Measurements from ENCODE around the gene MICAL3.

The MICAL3 gene

GRCh38 chr22:18012531-18012930 is 11.8 kb downstream of the MICAL3 start:
- Histone ChIP-seq H3K27ac (replicated peaks) (no peak overlapping the region), H3K4me3 (replicated peaks; ENCODE audit: insufficient read depth, low read length) (no peak overlapping the region), H3K27me3 (ENCODE audit: insufficient read depth, poor library complexity, severe bottlenecking) (no peaks in the 10 kb centered on the region)
- no peak for TF ChIP-seq SPI1 (IDR thresholded peaks at IDR 0.05; ENCODE audit: borderline replicate concordance, low read depth)
- no peak for TF ChIP-seq CTCF (IDR thresholded peaks at IDR 0.05; ENCODE audit: insufficient read depth, low read length)
- TF ChIP-seq REST (IDR thresholded peaks at IDR 0.05; ENCODE audit: insufficient replicate concordance, low read depth), result no peak
- no peak for TF ChIP-seq GABPA (IDR thresholded peaks at IDR 0.05; ENCODE audit: low read depth)
- TF ChIP-seq POLR2AphosphoS5 (IDR thresholded peaks at IDR 0.05; ENCODE audit: low read depth), result no peak
- no peak for DNase-seq (ENCODE audit: low read depth in 1 of 2, low spot score in 1 of 2)

GRCh38 chr22:18010266-18010665 is 14.1 kb downstream of the MICAL3 start:
- H3K4me3 ChIP-seq (replicated peaks; ENCODE audit: insufficient read depth, low read length), result no peak overlapping the region
- H3K27me3 ChIP-seq (ENCODE audit: insufficient read depth, poor library complexity, severe bottlenecking), result no peaks in the 10 kb centered on the region
- no peak overlapping the region for H3K27ac ChIP-seq (replicated peaks)
- DNase-seq (ENCODE audit: low read depth in 1 of 2, low spot score in 1 of 2), result no peak
- no peak for TF ChIP-seq SPI1 (IDR thresholded peaks at IDR 0.05; ENCODE audit: borderline replicate concordance, low read depth)
- no peak for TF ChIP-seq GABPA (IDR thresholded peaks at IDR 0.05; ENCODE audit: low read depth)
- no peak for TF ChIP-seq POLR2AphosphoS5 (IDR thresholded peaks at IDR 0.05; ENCODE audit: low read depth)
- no peak for TF ChIP-seq CTCF (IDR thresholded peaks at IDR 0.05; ENCODE audit: insufficient read depth, low read length)
- no peak for TF ChIP-seq REST (IDR thresholded peaks at IDR 0.05; ENCODE audit: insufficient replicate concordance, low read depth)

GRCh38 chr22:18008136-18008535 is 16.2 kb downstream of the MICAL3 start:
- DNase-seq (ENCODE audit: low read depth in 1 of 2, low spot score in 1 of 2), result no peak
- no peak for TF ChIP-seq SPI1 (IDR thresholded peaks at IDR 0.05; ENCODE audit: borderline replicate concordance, low read depth)
- TF ChIP-seq GABPA (IDR thresholded peaks at IDR 0.05; ENCODE audit: low read depth), result no peak
- no peak for TF ChIP-seq POLR2AphosphoS5 (IDR thresholded peaks at IDR 0.05; ENCODE audit: low read depth)
- no peak for TF ChIP-seq REST (IDR thresholded peaks at IDR 0.05; ENCODE audit: insufficient replicate concordance, low read depth)
- no peak for TF ChIP-seq CTCF (IDR thresholded peaks at IDR 0.05; ENCODE audit: insufficient read depth, low read length)

More at GRCh38 chr22:18008136-18008535, 16.2 kb downstream of the MICAL3 start:
- no peak overlapping the region for H3K27ac ChIP-seq (replicated peaks)
- no peaks in the 10 kb centered on the region for H3K27me3 ChIP-seq (ENCODE audit: insufficient read depth, poor library complexity, severe bottlenecking)
- H3K4me3 ChIP-seq (replicated peaks; ENCODE audit: insufficient read depth, low read length), result no peak overlapping the region
